Muscle layer of colon (tissue), 2 donors: Measurements from ENCODE around the gene DCLK1.
A peak's percentile ranks its signal among the peaks of the same experiment; 100 is the strongest.

Experiments used
- H3K27ac ChIP-seq: one replicate; pipeline ENCODE4 v1.7.0; 2013; ENCODE audit warnings: low read depth, mild to moderate bottlenecking, low read length, moderate library complexity
- H3K27me3 ChIP-seq, 2 donors: one replicate each; pipeline ENCODE4 v1.7.0; 2013; ENCODE audit warnings: low read length in 2 of 2, mild to moderate bottlenecking in 2 of 2; ENCODE audit not compliant: insufficient read depth in 2 of 2, control insufficient read depth in 1 of 2
- H3K36me3 ChIP-seq: one replicate; pipeline ENCODE4 v1.7.0; 2013; ENCODE audit warnings: mild to moderate bottlenecking, low read length; ENCODE audit not compliant: insufficient read depth
- H3K4me1 ChIP-seq: one replicate; pipeline ENCODE4 v1.7.0; 2013; ENCODE audit warnings: mild to moderate bottlenecking, low read length; ENCODE audit not compliant: insufficient read depth
- H3K4me3 ChIP-seq, 2 donors: one replicate each; pipeline ENCODE4 v1.7.0; 2013; ENCODE audit warnings: low read length in 2 of 2, low read depth in 1 of 2, mild to moderate bottlenecking in 1 of 2, moderate library complexity in 1 of 2
- H3K9ac ChIP-seq: one replicate; pipeline ENCODE4 v1.7.0; 2013; ENCODE audit warnings: low read length
- H3K9me3 ChIP-seq: one replicate; pipeline ENCODE4 v1.7.0; 2013; ENCODE audit warnings: mild to moderate bottlenecking, low read length
- donor health status: abdominal sarcoma.
- donor health status: Adenocarcinoma of cecum.

DCLK1 gene

DNA sequence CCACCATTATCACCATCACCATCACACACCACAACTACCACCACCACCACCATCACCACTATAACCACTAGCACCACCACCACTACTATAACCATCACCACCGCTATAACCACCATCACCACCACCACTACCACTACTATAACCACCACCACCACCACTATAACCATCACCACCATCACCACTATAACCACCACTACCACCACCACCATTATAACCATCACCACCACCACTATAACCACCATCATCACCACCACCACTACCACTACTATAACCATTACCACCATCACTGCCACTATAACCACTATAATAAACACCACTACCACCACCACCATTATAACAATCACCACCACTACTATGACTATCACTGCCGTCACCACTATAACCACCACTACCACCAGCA is 173.2 kb downstream of the DCLK1 start:
- Histone ChIP-seq H3K4me1 (peaks cover 13% of the 10 kb centered on the region), H3K9ac (no peak overlapping the region), H3K4me3 (no peak overlapping the region), H3K9me3 (no peaks in the 10 kb centered on the region), H3K36me3 (no peaks in the 10 kb centered on the region), H3K27ac (no peak overlapping the region), H3K27me3 (no peaks in the 10 kb centered on the region)

DNA sequence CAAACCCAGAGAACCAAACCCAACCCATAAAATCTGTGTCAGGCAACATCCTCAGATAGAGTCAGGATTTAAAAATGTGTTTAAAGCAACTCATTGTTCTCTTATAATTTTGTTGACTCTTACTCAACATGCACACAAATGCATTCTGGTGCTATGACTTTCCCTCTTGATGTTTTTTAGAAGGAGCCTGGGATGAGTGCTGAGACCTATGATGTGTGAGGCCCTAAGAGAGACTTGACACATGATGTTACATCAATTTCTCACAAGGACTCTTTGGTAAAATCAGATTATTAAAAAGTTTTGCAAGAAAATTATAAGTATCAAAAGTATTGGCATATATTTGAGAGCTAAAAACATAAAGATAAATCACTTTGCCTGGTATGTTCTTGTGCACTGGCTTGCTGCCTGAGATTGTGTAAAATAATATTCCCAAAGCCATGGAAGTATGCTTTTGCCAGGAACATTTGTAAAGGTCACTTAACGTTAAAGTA is 173.9 kb downstream of the DCLK1 start:
- Histone ChIP-seq H3K36me3 (no peaks in the 10 kb centered on the region), H3K9me3 (no peaks in the 10 kb centered on the region), H3K9ac (no peak overlapping the region), H3K27me3 (no peaks in the 10 kb centered on the region), H3K4me1 (peaks cover 13% of the 10 kb centered on the region), H3K27ac (no peak overlapping the region), H3K4me3 (no peak overlapping the region)

DNA sequence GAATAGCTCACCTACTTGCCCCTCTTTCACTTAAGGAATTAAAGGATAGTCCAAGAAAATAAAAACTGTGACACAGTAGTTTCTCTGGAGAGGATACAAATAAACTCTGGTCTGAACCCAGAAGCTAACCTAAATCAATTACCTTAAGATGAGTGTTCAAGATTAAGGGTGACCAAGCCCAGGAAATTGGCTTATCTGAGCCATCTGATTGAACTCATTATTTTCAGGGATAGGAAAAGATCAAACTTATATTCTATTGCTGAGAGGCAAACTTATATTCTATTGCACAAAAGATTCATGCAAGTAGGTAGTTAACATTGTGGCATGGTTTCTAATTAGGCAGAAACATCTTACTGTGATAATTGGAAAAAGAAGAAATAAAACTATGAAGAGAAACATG is 175.1 kb downstream of the DCLK1 start:
- H3K4me1 ChIP-seq = peaks cover 13% of the 10 kb centered on the region
- no peaks in the 10 kb centered on the region for H3K9me3 ChIP-seq
- no peak overlapping the region for H3K9ac ChIP-seq
- H3K27me3 ChIP-seq = no peaks in the 10 kb centered on the region
- H3K36me3 ChIP-seq = no peaks in the 10 kb centered on the region
- no peak overlapping the region for H3K27ac ChIP-seq
- H3K4me3 ChIP-seq = no peak overlapping the region

DNA sequence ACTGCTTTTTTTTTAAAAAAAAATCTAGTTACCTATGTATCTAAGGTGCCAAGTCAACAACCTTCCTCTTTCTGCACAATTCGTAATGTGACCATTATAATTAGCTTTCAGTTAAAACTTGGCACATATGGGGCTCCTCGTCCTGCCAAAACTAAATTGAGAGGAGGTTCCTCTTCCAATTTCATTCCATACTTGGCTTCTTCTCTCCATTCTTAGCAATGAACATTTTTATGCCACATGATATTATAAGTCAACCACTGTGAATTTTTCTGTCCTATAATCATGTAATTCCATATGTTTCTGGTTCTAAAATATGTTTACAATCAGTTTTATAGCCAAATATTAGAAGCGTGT is 177.0 kb downstream of the DCLK1 start:
- Histone ChIP-seq H3K9me3 (no peaks in the 10 kb centered on the region), H3K9ac (no peak overlapping the region), H3K4me3 (no peak overlapping the region), H3K4me1 (peaks cover 13% of the 10 kb centered on the region), H3K27me3 (no peaks in the 10 kb centered on the region), H3K36me3 (no peaks in the 10 kb centered on the region), H3K27ac (no peak overlapping the region)

DNA sequence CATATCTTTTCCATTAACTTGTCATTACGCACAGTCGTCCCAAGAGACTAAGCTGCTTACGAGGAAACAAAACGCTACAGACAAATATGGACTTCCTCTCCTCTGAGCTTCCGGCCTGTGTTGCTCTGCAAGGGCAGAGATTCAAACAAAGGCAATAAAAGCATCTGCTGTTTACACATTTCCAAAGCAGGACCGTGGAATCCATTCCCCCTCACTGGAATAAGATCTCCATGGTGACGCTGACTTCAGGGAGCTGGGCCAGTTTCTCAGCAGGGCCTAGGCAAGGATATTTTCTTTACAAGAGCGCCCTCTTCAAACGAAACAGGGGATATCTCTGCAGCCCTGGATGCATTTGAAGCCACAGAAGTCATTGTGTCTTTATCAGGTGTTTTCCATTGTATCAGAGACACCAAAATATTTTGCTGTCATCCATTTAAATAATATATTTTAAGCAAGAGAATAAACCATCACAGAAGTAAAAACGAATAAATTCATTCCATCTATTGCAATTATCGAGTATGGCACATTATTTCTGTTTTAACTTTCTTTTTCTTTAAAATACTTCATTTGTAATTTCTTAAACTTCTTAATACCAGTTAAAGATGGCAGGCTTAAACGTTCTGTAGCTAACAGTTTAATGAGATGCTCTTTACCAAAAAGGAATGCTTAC is 177.5 kb downstream of the DCLK1 start:
- H3K4me1 ChIP-seq = peaks cover 13% of the 10 kb centered on the region
- H3K27ac ChIP-seq = no peak overlapping the region
- no peaks in the 10 kb centered on the region for H3K9me3 ChIP-seq
- no peak overlapping the region for H3K4me3 ChIP-seq
- no peaks in the 10 kb centered on the region for H3K27me3 ChIP-seq
- H3K36me3 ChIP-seq = no peaks in the 10 kb centered on the region
- H3K9ac ChIP-seq = no peak overlapping the region

DNA sequence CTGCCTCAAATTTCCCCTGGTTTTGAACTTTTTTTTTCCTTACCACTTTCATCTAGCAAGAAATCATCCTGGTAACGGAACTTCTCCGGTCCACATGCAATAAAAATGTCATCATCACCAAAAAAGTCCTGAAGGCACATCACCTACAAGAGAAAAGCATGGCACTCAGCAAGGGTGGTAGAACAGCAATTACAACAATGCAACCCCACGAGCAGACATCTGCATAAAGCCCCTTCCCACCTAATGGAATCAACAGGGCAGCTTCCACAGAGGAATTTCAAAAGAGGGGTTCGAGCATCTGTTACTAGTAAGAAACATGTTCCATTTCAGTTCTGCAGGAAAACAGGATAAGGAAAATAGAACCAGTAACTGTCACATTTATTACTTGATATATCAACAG is 183.9 kb downstream of the DCLK1 start:
- Histone ChIP-seq H3K9ac (no peak overlapping the region), H3K36me3 (no peaks in the 10 kb centered on the region), H3K4me1 (no peaks in the 10 kb centered on the region), H3K27ac (no peak overlapping the region), H3K9me3 (no peaks in the 10 kb centered on the region), H3K27me3 (no peaks in the 10 kb centered on the region), H3K4me3 (no peak overlapping the region)

DNA sequence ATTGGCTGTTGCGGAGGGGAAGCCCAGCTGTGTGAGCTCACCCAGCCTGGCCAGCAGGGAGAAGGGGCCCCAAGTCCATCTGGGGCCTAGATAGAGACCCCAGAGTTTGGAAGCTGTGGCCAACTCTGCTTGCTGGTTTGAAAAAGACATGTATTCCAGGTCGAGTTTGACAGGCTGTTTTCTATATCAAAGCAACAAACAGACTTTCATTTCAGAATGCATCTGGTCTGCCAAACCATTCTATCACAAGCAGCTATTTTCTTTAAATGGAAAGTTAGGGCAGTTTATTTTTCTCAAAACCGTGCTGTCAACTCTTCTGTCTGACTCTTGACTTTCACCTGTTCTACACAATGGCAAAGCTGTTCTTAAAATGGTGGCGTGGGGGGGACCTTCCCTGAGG is 185.8 kb downstream of the DCLK1 start:
- Histone ChIP-seq H3K36me3 (no peaks in the 10 kb centered on the region), H3K27me3 (no peaks in the 10 kb centered on the region), H3K27ac (no peak overlapping the region), H3K9me3 (no peaks in the 10 kb centered on the region), H3K4me1 (no peaks in the 10 kb centered on the region), H3K4me3 (no peak overlapping the region), H3K9ac (no peak overlapping the region)

DNA sequence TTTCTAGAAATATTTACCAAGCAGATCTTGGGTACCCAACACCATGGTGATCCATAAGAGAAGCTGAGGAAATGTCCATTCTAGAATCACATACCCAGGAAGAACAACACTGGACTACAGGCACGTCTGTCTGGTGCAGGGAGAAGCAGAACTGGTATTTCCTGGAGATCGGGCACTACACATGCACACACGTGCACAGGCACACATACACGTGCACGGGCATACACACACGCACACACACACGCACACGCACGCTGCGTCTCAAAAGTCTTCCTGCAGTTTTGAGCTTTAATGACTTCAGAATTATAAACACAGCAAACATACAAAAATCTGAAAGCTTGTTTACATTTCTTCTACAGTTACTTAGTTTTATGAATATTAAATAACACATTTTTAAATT is 189.8 kb downstream of the DCLK1 start:
- Histone ChIP-seq H3K27me3 (no peaks in the 10 kb centered on the region), H3K9me3 (no peaks in the 10 kb centered on the region), H3K9ac (no peak overlapping the region), H3K36me3 (no peaks in the 10 kb centered on the region), H3K4me1 (no peaks in the 10 kb centered on the region), H3K27ac (no peak overlapping the region), H3K4me3 (no peak overlapping the region)

DNA sequence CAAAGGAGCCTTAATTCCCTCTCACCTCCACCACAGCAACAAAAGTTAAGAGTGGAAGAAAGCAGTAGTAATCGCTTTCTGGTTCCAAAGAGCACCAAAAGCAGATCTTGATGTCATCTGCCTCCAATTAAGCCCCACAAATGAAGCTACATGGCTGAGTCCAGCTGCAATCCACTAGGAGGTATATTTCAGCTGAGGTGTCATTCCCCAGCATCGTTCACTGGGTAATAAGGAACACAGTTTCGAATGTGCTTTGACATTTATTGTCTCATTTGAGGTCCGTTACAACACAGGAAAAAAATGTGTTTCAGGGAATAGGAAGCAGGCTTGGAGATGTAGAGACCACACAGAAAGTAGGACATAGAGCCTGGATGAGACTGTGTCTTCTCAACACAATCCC is 190.4 kb downstream of the DCLK1 start:
- Histone ChIP-seq H3K36me3 (no peaks in the 10 kb centered on the region), H3K9ac (no peak overlapping the region), H3K27me3 (no peaks in the 10 kb centered on the region), H3K4me1 (no peaks in the 10 kb centered on the region), H3K27ac (no peak overlapping the region), H3K9me3 (no peaks in the 10 kb centered on the region), H3K4me3 (no peak overlapping the region)

DNA sequence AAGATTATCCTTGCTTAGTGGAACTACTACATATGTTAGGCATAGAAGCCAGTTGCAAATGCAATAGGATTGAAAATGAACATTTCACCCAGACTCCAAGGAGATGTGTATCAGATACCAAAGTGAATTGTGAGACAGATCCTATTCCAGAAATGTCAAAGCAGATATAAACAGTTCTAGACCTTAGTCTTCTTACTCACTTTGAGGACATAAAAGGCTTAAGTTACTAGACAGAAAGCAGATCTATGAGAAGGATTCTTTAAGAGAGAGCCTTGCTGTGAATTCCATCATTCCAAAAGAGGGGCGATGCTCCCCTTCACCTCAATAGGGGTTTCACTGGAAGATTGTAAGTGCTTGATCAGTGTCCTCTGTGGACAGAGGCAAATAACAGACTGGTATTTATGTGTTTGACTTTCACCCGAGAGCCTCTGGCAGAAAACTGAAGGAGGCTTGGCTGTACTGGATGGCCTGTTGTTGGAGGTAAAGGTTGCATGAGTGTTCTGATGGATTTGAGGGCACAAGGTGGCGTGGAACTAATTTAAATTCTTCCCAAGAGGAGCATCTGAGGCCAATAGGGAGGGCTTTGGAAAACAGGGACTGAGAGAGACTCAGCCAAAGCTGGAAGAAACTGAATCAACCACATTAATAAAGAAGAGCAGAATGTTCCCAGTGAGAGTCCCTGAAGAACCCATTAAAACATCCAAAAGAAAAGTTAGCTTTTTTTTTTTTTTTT is 194.8 kb downstream of the DCLK1 start:
- Histone ChIP-seq H3K36me3 (no peaks in the 10 kb centered on the region), H3K4me3 (no peak overlapping the region), H3K27me3 (no peaks in the 10 kb centered on the region), H3K27ac (peak overlapping the region; percentile 56), H3K9me3 (no peaks in the 10 kb centered on the region), H3K4me1 (no peaks in the 10 kb centered on the region), H3K9ac (no peak overlapping the region)

DNA sequence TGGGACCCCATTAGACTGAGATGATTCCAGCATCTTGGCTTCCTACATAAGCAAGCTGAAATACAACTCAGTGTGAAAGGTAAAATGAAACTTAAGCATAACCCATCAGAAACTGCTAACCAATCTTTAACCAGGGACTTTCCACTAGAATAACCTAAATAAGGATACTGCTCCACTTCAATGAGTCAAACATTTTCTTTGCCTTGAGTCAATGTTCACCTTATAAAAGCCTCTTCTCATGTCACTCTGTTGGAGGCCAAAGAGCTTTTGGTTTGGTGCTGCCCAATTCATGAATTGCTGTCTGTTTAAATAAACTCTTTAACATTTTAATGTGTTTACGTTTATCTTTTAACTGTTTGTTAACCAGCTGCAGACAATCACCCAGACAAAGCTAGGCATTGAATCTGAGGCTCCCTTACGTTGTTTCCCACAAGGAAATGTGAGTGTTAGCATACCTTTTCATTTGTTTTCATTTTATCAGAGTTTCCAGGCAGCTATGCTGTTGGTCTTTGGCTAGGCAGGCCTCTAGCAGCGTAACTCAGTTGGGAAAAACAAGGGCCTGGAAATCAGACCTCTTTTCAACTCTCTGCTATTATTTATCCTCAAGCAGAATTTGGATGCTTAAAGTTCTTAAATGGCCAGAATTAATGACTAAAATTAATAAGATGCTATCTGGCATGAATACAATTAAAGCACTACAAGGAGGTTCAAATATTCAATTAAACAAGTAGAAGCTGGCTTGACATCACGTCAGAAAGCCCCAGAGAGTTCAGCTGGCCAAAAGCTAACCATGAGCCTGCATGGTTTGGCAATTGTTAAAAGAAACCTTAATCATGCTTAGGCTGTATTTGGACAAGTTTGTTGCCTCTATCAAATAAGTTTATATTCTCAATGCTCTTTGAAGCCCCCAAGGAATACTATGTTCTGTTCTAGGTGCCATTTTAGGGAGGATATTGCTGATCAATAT is 200.2 kb downstream of the DCLK1 start:
- H3K36me3 ChIP-seq = no peaks in the 10 kb centered on the region
- H3K9me3 ChIP-seq = no peaks in the 10 kb centered on the region
- no peaks in the 10 kb centered on the region for H3K27me3 ChIP-seq
- no peak overlapping the region for H3K4me3 ChIP-seq
- peak overlapping the region; percentile 17 for H3K27ac ChIP-seq
- H3K9ac ChIP-seq = no peak overlapping the region
- H3K4me1 ChIP-seq = peaks cover 14% of the 10 kb centered on the region
